ENCODE data around the gene DVL1.

DVL1 gene

DNA sequence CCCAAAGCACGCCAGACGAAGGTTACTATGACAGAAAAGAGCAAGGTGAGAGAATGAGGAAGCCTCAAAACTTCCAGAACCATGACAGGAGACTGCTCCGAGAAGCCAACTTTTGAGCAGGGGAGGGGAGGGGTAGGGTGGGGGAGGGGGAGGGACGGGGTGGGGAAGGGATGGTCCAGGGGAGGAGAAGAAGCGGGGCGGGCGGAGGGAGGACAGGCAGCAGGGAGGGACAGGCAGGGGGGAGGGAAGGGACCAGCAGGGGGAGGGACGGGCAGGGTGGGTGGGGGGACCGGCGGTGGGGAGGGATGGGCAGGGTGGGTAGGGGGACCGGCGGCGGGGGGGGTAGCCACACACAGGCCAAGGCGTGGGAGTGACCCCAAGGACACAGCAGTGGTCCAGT lies 26.8 kb downstream of the DVL1 start:
- Histone ChIP-seq H3K4me3 (ENCODE audit: low read length) (no peak overlapping the region), H3K79me1 (ENCODE audit: low read length) (peaks cover 26% of the 10 kb centered on the region), H3K4me2 (ENCODE audit: low read length) (no peak overlapping the region), H3K27me3 (ENCODE audit: insufficient read depth, low read length, poor library complexity) (no peaks in the 10 kb centered on the region), H3K36me3 (ENCODE audit: control insufficient read depth, insufficient read depth, low read length) (no peaks in the 10 kb centered on the region), H3K79me2 (ENCODE audit: control insufficient read depth, insufficient read depth, low read length) (peaks cover 41% of the 10 kb centered on the region), H2BK120ac (ENCODE audit: low read depth, low read length) (no peak overlapping the region), H3K56ac (ENCODE audit: low read length) (no peak overlapping the region), H2BK5ac (ENCODE audit: low read length) (no peak overlapping the region), H3K27ac (ENCODE audit: low read depth, low read length) (no peak overlapping the region), H4K5ac (ENCODE audit: low read length) (no peak overlapping the region), H3K23ac (ENCODE audit: low read length) (no peak overlapping the region), H2AK5ac (ENCODE audit: low read length) (no peak overlapping the region), H4K8ac (ENCODE audit: low read depth, low read length) (no peak overlapping the region), H3K4me1 (ENCODE audit: control insufficient read depth, low read depth, low read length) (no peaks in the 10 kb centered on the region), H2BK15ac (replicated peaks; ENCODE audit: low read depth) (no peak overlapping the region), H3K4ac (ENCODE audit: low read depth, low read length) (no peak overlapping the region), H3K18ac (ENCODE audit: low read length) (no peak overlapping the region), H3K9ac (ENCODE audit: low read length) (no peak overlapping the region)
- no CpG with 5 or more reads among the region's 14 CpGs for WGBS (ENCODE audit: extremely low coverage, insufficient coverage, low lambda C conversion rate)
- no peak for DNase-seq

DNA sequence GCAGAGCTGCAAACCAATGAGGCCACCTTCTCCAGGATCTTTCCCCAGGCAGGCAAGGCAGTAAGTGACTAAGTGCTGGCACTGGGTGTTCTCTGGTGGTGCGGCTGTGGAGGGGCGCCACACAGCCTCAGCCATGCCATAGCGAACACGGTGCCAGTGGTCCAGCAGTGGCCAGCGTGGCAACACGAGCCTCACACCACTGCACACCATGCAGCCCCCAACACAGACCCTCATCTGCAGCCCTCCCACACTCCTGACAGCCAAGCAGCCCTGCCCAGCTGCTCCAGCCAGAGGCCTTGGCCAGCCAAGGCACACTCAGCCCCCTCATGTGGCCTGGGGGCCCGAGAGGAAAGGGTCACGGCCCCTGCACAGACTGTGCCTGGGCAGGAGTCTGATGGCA lies 27.7 kb downstream of the DVL1 start:
- Histone ChIP-seq H3K36me3 (ENCODE audit: control insufficient read depth, insufficient read depth, low read length) (no peaks in the 10 kb centered on the region), H3K27me3 (ENCODE audit: insufficient read depth, low read length, poor library complexity) (no peaks in the 10 kb centered on the region), H3K79me2 (ENCODE audit: control insufficient read depth, insufficient read depth, low read length) (peaks cover 41% of the 10 kb centered on the region), H2BK15ac (replicated peaks; ENCODE audit: low read depth) (no peak overlapping the region), H4K5ac (ENCODE audit: low read length) (no peak overlapping the region), H3K4me3 (ENCODE audit: low read length) (no peak overlapping the region), H3K27ac (ENCODE audit: low read depth, low read length) (no peak overlapping the region), H3K4ac (ENCODE audit: low read depth, low read length) (no peak overlapping the region), H4K8ac (ENCODE audit: low read depth, low read length) (no peak overlapping the region), H2BK120ac (ENCODE audit: low read depth, low read length) (no peak overlapping the region), H2AK5ac (ENCODE audit: low read length) (no peak overlapping the region), H2BK5ac (ENCODE audit: low read length) (no peak overlapping the region), H3K79me1 (ENCODE audit: low read length) (peaks cover 26% of the 10 kb centered on the region), H3K4me1 (ENCODE audit: control insufficient read depth, low read depth, low read length) (no peaks in the 10 kb centered on the region), H3K4me2 (ENCODE audit: low read length) (no peak overlapping the region), H3K9ac (ENCODE audit: low read length) (no peak overlapping the region), H3K23ac (ENCODE audit: low read length) (no peak overlapping the region), H3K56ac (ENCODE audit: low read length) (no peak overlapping the region), H3K18ac (ENCODE audit: low read length) (no peak overlapping the region)
- WGBS (ENCODE audit: extremely low coverage, insufficient coverage, low lambda C conversion rate) = no CpG with 5 or more reads among the region's 8 CpGs
- no peak for DNase-seq

DNA sequence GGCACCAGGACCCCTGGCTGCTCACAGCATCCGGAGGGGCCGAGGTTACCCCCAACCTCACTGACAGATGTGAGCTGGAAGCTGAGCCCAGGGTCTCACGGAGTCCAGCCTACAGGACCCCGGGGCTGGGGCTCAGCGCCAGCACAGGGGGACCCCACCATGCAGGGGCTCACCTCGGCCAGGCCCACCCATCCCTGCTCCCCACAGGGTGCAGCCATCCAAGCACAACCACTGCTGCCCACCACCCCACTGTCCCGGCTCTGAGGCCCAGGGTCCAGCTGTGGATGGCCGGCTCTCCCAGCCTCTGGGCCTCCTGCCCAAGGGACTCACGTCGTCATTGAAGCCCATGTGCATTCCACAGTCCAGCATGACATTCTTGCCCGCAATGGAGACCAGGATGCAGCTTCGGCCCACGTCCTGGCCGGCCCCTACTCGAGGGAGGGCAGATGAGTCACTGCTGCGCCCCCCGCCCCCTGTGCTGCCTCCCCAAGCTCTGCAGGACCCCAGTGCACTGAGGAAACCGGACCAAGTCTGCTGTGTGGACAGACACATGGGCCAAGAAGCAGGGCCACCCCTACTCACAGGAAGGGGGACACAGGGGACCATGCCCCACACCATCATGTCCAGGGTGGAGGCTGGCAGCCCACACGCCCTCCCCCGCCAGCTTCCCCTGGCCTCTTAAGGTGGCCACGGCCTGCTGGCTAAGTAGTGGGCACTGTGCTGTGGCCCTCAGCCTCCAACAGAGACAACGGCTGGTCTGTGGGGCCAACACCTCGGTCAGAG lies 28.4 kb downstream of the DVL1 start:
- no peak overlapping the region for H3K4me2 ChIP-seq (ENCODE audit: low read length)
- H2BK5ac ChIP-seq (ENCODE audit: low read length) = no peak overlapping the region
- no peak overlapping the region for H3K27ac ChIP-seq (ENCODE audit: low read depth, low read length)
- no peak overlapping the region for H2BK15ac ChIP-seq (replicated peaks; ENCODE audit: low read depth)
- no peak overlapping the region for H3K4me3 ChIP-seq (ENCODE audit: low read length)
- peaks cover 41% of the 10 kb centered on the region for H3K79me2 ChIP-seq (ENCODE audit: control insufficient read depth, insufficient read depth, low read length)
- H3K9ac ChIP-seq (ENCODE audit: low read length) = no peak overlapping the region
- DNase-seq = no peak
- H2BK120ac ChIP-seq (ENCODE audit: low read depth, low read length) = no peak overlapping the region
- H3K36me3 ChIP-seq (ENCODE audit: control insufficient read depth, insufficient read depth, low read length) = no peaks in the 10 kb centered on the region
- H3K23ac ChIP-seq (ENCODE audit: low read length) = no peak overlapping the region
- no peak overlapping the region for H3K4ac ChIP-seq (ENCODE audit: low read depth, low read length)
- H3K56ac ChIP-seq (ENCODE audit: low read length) = no peak overlapping the region
- no peaks in the 10 kb centered on the region for H3K4me1 ChIP-seq (ENCODE audit: control insufficient read depth, low read depth, low read length)
- no CpG with 5 or more reads among the region's 23 CpGs for WGBS (ENCODE audit: extremely low coverage, insufficient coverage, low lambda C conversion rate)
- H4K5ac ChIP-seq (ENCODE audit: low read length) = no peak overlapping the region
- H4K8ac ChIP-seq (ENCODE audit: low read depth, low read length) = no peak overlapping the region
- H2AK5ac ChIP-seq (ENCODE audit: low read length) = no peak overlapping the region
- no peaks in the 10 kb centered on the region for H3K27me3 ChIP-seq (ENCODE audit: insufficient read depth, low read length, poor library complexity)
- H3K18ac ChIP-seq (ENCODE audit: low read length) = no peak overlapping the region
- peaks cover 26% of the 10 kb centered on the region for H3K79me1 ChIP-seq (ENCODE audit: low read length)

DNA sequence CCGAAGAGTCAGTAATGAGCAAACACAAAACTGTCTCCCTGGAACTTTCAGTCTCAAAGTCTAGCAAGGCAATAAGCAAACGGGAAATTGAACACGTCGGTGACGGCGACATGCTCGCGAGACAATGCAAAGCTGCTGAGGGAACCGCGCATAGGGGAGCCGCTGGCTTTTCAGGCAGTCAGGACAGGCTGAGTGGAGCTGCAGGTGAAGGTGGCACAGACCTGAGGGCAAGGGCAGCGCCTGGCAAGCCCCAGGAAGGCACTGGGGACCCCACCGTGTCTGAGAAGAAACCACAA lies 29.6 kb downstream of the DVL1 start:
- Histone ChIP-seq H2BK120ac (ENCODE audit: low read depth, low read length) (no peak overlapping the region), H3K79me1 (ENCODE audit: low read length) (peaks cover 24% of the 10 kb centered on the region), H3K9ac (ENCODE audit: low read length) (no peak overlapping the region), H3K4me3 (ENCODE audit: low read length) (no peak overlapping the region), H2BK15ac (replicated peaks; ENCODE audit: low read depth) (no peak overlapping the region), H3K23ac (ENCODE audit: low read length) (no peak overlapping the region), H3K4me1 (ENCODE audit: control insufficient read depth, low read depth, low read length) (peaks cover 2% of the 10 kb centered on the region), H3K36me3 (ENCODE audit: control insufficient read depth, insufficient read depth, low read length) (no peaks in the 10 kb centered on the region), H3K27me3 (ENCODE audit: insufficient read depth, low read length, poor library complexity) (no peaks in the 10 kb centered on the region), H3K18ac (ENCODE audit: low read length) (no peak overlapping the region), H4K5ac (ENCODE audit: low read length) (no peak overlapping the region), H3K56ac (ENCODE audit: low read length) (no peak overlapping the region), H3K79me2 (ENCODE audit: control insufficient read depth, insufficient read depth, low read length) (peaks cover 38% of the 10 kb centered on the region), H3K4ac (ENCODE audit: low read depth, low read length) (no peak overlapping the region), H2AK5ac (ENCODE audit: low read length) (no peak overlapping the region), H3K27ac (ENCODE audit: low read depth, low read length) (no peak overlapping the region), H3K4me2 (ENCODE audit: low read length) (no peak overlapping the region), H2BK5ac (ENCODE audit: low read length) (no peak overlapping the region), H4K8ac (ENCODE audit: low read depth, low read length) (no peak overlapping the region)
- no CpG with 5 or more reads among the region's 13 CpGs for whole genome bisulfite sequencing (ENCODE audit: extremely low coverage, insufficient coverage, low lambda C conversion rate)
- DNase-seq = no peak

DNA sequence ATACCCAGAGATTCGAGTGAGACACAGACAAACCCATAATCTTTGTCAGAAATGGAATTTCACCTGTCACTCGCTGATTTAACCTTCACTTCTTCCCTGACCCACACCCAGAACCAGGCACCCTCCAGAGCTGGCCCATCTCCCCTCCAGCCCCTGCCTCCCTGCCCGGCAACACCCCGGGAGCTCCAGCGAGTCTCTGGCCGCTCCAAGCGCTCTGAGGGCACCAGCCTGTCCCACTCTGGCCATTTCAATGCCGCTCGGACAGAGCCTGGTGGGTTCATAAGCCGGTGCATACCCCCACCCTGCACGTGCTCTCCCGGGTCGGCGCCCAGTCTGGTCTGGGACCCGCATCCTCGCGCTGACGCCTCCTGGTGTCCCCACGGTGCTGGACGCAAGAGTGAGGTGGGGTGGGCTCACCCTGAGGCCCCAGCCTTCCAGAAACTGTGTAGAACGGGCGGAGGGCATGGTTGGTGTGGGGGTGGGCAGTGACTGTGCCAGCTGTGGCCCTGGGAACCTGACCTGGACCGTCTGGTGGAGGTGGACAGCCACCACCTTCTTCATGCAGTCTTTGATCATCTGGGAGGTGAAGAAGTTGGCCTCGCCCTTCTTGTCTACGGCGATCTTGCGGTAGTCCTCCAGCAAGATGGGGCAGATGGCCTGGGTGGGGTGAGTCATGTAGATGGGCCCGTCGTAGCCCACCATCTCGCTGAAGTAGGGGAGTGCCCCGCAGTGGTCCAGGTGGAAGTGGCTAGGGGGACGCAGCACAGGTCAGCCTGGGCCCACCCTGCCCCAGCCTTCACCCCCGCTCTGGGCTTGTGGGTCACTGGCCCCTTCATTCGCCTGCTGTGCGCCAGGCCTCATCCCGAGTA lies 30.2 kb downstream of the DVL1 start:
- Histone ChIP-seq H3K27me3 (ENCODE audit: insufficient read depth, low read length, poor library complexity) (no peaks in the 10 kb centered on the region), H3K27ac (ENCODE audit: low read depth, low read length) (no peak overlapping the region), H3K4me3 (ENCODE audit: low read length) (no peak overlapping the region), H3K56ac (ENCODE audit: low read length) (no peak overlapping the region), H4K8ac (ENCODE audit: low read depth, low read length) (no peak overlapping the region), H2AK5ac (ENCODE audit: low read length) (no peak overlapping the region), H3K79me2 (ENCODE audit: control insufficient read depth, insufficient read depth, low read length) (peaks cover 34% of the 10 kb centered on the region), H3K23ac (ENCODE audit: low read length) (no peak overlapping the region), H3K9ac (ENCODE audit: low read length) (no peak overlapping the region), H3K4me1 (ENCODE audit: control insufficient read depth, low read depth, low read length) (peaks cover 2% of the 10 kb centered on the region), H3K4ac (ENCODE audit: low read depth, low read length) (no peak overlapping the region), H2BK15ac (replicated peaks; ENCODE audit: low read depth) (no peak overlapping the region), H3K36me3 (ENCODE audit: control insufficient read depth, insufficient read depth, low read length) (peaks cover 4% of the 10 kb centered on the region), H2BK5ac (ENCODE audit: low read length) (no peak overlapping the region), H2BK120ac (ENCODE audit: low read depth, low read length) (no peak overlapping the region), H4K5ac (ENCODE audit: low read length) (no peak overlapping the region), H3K79me1 (ENCODE audit: low read length) (peaks cover 24% of the 10 kb centered on the region), H3K4me2 (ENCODE audit: low read length) (no peak overlapping the region), H3K18ac (ENCODE audit: low read length) (no peak overlapping the region)
- DNase-seq = no peak
- no CpG with 5 or more reads among the region's 36 CpGs for WGBS (ENCODE audit: extremely low coverage, insufficient coverage, low lambda C conversion rate)
